Effector CD4-positive, alpha-beta T cell (primary cell): Measurements from ENCODE around the gene CXorf58.

Experiments used
- DNase-seq: peaks from one replicate; pipeline ENCODE4 v3.0.0-alpha.2; 2020

The CXorf58 gene

DNA sequence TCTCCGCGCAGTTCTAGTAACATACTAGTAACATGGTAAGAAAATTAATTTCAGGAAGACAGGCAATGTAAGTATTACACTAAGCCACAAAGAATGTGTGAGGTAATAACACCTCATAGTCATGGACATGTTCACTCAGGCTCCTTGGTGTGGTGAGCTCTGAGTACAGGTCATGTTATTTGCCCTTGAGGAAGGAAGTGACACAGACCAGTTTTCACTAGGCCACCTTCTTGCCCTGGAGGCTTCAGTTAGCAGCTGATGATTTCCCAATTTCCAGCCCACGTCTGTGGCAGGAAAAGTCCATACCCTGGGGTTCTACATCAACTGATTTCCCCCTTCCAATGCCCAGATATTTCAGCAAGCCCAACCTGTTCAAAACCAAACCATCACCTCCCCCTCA is 6.7 kb upstream of the CXorf58 start:
- DNase-seq: no peak

DNA sequence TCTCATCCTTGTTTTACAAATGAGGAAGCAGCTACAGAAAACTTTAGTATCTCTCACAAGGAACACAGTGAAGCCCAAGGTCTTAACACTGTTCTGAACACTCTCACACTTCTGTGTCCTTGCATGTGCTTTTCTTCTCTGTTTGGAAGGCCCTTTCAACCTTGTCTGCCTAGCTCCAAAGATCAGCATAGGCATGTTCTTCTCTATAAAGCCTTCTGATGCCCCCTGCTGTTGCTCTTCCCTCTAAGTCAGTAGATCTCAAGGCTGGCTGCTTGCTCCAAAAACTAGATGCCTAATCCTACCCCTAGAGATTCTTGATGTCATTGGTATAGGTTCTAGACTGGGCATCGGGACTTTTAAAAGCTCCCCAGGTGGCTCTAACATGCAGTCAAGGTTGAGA is 6.0 kb upstream of the CXorf58 start:
- DNase-seq: no peak

DNA sequence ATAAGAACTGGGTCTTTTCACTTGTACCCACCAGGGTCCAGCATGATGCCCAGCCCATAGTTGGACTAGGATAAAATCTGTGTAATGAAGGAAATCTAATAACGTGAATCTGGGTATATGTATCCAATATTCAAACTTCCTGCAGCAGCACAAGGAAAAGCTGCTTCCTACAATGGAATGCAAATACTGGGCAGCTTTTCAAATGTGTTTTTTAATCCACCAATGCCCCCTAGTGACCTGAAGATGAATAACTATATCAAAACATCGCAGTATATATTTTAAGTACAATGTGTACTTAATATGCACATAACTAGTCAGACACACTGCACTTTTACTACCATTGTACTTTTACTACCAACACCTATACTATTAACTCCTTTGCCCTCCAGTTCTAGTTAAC is 5.4 kb upstream of the CXorf58 start:
- no peak for DNase-seq

DNA sequence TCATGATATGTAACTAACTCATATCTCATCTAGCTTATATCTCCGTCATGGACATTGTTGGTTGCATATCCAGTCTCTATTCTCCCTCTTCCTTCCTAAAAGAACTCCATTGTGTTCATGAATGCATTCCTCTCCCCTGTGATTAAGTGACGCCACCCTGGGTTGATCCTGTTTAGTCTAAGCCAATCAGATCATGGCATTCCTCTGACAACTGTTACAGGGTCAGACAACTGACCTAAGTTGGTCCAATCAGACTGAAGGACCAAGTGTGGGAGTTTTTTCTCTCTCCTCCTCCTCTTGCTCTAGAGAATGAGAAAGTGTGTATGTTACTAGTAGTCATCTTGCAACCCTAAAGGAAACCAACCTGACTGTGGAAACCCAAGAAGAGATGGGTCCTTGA is 3.7 kb upstream of the CXorf58 start:
- DNase-seq: no peak

DNA sequence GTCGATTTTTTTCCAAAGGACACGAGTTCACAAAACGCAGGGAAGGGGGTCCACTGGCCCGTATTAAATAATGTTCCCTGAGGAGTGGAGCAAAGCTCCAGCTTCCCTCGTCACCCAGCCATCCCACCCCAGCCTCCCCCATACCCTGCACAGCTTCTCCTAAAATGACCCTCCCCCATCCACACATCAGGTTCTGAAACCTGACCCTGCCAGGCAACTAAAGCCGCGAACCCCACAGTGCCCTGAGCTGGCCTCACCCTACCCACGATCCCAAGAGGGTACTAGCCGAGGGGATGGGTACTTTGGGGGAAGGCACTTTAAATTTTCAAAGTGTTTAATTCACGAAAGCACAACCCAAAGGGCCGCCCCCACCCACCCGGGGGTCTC is 702 bp upstream of the CXorf58 start:
- no peak for DNase-seq

DNA sequence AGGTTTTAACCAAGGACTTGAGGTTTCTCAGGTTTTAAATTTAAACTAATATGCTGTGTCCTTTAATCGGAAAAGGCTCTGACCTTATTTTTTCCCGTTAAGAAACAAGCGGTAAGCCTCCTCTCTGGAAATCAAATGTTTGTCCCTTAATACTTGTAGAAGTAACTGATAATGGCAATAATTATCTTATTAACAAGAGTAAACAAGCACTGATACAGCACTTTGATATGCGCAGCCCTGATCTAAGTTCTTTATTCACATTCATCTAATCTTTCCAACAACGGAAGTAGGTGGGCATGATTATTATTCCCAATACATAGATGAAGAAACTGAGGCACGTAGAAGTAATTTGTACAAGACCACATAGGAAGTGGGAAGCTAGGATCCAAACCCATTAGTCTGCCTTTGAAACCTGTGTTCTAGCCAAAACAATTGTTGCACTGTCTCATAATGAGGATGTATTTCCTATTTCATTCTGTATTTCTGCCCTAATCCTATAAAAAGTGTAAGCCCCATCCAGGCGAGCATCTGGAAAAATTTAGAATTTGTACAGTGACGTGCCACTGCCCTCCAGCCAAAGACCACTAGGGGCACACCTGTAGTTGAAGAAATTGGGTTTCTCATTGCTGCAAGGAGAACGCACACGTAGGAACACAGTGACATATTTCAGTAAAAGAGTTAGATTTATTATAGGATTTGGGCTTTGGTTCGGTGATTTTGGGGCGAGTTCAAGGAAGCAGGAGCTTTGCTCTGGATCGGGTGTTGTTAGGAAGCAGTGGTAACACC is 606 bp downstream of the CXorf58 start:
- no peak for DNase-seq

DNA sequence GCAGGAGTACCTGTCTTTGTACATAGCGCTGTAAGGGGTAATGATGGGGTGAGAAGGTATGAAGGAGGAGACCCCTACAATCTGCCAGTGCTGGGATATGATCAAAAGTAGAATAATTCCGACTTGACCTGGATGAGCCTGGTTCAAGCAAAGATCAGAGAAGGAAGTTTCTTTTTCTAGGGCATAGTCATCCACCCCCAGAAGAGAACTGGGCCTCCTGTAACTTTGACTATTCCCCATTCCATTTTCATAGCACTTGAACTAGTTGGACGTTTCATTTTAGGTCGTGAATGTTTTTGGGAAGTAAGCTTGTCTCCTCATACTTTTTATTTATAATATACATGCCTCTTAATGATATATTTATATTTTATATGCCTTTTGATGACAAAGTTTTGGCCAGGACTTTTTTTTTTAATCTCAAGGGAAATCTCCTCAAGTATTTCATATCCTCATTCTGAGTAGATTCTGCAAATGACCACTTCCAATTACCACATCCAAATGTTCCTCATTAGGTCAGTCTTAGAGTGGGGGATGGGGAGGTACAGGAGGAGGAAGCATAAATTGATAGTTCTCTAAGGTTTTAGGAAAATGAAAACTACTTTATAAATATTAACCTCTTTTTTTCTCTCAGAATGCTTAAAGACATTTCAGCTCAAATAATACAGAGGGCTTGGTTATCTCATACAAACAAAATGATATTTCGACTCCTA is 3.5 kb downstream of the CXorf58 start:
- no peak for DNase-seq

DNA sequence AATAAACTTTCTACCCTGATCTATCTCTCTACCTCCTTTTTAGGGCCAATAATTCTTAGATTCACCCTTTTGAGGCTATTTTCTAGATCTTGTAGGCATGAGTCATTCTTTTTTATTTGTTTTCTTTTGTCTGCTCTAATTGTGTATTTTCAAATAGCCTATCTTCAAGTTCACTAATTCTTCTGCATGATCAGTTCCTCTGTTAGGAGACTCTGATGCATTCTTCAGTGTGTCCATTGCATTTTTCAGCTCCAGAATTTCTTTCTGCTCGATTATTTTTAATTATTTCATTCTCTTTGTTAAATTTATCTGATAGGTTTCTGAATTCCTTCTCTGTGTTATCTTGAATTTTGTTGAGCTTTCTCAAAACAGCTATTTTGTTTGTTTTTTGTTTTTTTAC is 11.3 kb downstream of the CXorf58 start:
- no peak for DNase-seq

DNA sequence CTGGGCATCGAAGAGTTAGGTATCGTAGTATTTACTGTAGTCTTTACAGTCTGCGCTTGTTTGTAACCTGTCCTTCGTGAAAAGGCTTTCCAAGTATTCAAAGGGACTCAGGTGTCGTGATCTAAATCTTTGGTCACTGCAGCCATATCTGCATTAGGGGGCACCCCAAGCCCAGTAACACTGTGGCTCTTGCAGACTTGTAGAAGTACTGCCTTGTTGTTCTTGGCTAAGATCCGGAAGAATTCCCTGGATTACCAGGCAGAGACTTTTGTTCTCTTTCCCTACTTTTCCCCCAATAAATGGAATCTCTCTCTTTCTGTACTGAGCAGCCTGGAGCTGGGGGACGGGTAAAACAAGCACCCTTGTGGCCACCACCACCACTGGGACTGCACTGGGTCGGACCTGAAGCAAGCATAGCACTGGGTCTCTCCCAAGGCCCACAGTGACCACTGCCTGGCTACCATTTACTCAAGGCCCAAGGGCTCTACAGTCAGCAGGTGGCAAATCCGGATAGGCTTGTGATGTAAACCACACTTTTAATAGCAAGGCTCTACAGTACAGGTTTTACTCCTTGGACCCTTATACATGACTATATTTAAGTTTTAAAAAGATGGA is 12.0 kb downstream of the CXorf58 start:
- no peak for DNase-seq

DNA sequence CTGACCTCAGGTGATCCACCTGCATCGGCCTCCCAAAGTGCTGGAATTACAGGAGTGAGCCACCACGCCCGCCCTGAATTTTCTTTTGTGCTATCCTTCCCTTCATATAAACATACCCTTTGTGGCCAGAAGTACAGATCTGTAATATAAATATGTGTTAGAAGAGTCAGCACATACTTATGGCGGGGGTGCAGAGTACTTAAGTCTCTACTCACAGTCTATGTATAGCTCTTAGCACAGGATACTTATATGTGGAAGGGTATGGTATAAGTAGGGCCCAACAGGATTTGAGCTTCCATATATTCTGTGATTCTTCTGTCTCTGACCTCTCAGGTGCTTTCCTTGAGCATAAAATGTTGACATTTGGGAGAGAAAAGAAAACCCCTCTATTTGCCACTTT is 18.2 kb downstream of the CXorf58 start:
- no peak for DNase-seq

DNA sequence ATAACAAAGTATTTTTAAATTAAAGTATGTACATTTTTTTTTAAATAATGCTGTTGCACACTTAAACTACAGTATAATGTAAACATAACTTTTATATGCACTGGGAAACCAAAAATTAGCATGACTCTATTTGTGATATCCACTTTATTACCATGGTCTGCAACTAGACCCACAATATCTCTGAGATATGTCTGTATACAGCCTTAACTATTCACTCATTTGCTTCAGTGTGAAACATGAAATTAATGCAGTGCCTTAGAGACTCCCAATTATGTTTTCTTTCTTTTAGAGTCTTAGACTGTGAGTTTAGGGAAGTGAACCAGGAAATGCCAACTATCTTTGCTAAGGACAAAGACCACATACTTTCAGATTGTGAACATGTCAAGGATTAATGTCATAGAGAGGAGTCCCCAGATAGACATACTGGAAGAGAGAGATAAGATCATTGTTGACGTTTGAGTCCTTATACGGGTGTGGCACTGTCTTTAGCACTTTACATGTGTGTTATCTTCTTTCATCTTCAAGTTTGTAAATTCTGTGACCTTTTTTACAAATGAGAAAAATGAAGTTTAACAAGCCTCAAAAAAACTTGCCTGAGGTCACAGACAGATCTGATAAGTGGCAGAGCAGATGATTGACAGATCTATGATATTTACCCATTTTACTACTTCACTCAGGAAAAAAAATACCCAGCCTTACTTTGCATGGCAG is 23.2 kb downstream of the CXorf58 start:
- no peak for DNase-seq

DNA sequence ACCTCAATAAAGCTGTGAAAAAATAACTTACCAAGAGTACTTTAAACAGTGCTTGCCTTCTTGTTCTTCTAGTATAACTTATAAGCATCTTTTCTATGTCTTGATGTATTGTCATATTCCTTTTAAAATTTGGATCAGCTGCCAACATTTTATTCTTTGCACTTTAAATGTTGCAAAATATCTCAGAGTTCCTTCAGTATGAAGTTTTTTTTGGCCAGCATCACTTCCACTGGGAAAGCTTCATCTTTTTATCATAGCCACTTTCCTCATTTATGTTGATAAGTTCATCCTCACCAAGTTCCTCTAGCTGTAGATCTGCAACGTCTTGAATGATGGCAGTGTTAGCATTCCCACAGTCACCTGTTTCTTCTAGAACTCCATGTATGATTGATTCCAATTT is 24.2 kb downstream of the CXorf58 start:
- DNase-seq: no peak

DNA sequence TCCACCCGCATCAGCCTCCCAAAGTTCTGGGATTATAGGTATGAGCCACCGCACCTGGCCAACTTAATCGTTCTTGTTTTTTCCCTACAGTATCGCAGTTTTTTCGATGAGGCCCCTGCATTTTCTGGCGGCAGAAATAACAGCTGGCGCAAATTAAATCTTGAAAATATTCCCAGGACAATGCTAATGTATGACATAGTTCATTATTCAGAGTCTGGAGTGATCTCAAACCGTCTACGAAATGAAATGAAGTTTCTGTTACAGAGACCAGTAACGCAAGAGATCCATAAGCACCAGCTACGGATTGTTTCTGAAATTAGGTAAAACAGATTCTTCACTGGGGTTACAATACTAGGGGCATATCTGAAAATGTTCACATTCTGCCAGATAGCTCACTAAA is 27.3 kb downstream of the CXorf58 start:
- DNase-seq: no peak

DNA sequence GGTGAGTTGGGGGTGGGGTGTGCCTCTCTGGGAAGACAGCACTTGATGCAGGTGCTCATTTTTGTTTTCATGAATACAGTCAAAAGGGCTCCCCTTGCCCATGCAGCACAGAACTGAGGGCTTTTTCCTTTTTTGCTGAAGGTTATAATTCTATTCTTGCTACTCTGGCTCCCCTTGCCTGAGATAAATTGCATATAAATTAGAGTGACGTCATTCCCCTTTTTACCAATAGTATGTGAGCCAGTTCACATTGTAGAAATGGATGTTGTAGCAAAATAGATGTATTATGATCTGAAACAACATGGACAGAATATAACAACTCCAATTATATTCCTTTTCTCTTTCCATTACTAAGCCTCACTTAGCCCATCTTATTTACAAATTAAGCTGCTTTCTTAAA is 28.4 kb downstream of the CXorf58 start:
- DNase-seq: no peak

DNA sequence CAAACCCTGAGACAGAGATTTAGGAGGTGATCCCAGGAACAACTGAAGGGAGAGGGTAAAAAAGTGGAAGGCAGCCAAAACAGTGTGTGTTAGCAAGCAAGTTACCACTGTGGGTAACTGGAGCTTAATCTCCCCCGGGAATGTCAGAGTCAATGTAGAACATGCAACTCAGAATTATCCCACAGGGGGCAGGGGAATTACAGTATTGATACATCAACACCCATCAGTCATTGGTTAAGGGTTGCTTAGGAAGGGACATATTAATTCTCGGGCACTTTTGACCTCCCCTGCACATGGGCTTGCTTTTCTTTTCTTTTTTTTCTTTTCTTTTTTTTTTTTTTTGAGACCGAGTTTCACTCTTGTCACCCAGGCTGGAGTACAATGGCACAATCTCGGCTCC is 29.3 kb downstream of the CXorf58 start:
- DNase-seq: no peak

DNA sequence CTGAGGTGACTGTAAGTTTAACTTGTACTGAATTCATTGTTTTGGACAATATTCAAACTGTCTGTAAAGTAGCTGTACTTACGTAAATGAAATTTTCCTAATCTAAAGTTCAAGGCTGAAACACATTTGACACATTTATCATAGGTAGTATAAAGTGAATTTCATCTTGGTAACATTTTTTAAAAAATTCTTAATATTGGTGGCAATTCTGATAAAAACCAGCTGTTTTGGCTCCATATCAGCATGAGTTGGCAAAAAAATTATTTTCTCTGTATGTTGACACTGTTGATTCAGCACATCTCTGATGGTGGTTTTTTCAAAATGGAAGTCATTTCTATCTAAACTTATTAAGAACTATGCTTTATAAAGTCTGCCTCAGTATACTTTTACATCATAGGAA is 30.9 kb downstream of the CXorf58 start:
- no peak for DNase-seq

DNA sequence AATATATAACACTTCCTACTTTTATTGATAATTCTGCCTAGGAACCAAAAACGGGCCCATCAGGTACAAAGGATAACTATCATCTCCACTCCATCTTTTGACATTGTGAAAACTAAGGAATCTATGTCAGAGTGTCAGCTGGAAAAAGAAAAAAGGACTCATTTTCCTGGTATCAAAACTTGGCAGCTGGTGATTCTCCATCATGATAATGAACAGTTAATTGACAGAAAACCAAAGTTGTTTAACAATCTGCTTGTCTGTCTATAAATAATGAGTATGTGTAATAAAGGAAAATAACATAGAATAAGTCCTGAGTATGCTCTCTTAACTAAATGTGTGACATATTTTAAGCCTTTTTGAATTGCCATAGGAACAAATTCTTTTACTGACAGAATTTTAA is 31.4 kb downstream of the CXorf58 start:
- DNase-seq: no peak

DNA sequence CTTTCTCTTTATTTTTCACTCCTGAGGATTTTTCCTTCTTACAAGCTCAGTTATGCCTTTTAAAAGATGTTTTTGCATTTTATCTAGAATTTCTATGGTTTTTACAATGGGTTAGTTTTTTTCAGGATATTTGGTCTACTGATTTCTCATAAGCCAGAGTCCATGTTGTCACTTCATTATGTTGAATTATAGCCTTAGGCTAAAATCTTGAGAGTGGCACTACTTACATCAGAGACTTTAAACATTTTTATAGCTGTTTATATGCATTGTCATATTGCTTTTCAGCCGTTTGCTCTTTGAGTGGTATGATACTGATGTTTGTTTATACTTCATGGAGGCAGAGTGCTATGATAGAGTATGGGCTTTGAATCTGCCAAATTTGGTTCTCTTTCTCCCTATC is 36.4 kb downstream of the CXorf58 start:
- no peak for DNase-seq

DNA sequence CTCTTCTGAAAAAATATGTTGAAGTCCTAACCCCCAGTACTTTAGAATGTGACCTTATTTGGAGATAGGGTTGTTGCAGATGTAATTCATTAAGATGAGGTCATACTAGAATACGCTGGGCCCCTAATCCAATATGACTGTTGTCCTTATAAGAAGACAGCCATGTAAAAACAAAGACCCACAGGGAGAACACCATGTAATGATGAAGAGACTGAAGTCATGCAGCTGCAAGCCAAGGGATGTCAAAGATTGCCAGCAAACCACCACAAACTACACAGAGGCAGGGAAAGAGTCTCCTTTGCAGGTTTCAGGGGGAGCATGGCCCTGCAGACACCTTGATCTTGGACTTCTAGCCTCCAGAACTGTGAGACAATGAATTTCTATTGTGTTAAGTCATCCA is 37.4 kb downstream of the CXorf58 start:
- no peak for DNase-seq

DNA sequence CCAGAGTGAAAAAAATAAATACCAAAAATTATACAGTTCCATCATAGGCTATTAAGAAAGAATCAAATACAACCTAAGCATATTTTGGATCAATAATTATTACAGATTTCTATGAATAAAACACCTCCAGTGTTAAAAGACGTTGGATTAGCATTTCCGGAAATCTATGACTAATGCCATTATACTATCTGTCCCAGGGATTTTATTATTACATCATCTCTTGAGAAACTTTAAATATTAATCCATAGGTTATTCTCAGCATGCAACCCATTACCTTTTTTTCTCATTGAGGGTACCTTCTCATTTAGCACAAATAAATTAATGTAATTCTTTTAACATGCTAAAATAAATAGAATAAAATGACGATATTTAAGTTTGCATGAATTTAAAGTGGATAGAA is 44.6 kb downstream of the CXorf58 start:
- DNase-seq: no peak

DNA sequence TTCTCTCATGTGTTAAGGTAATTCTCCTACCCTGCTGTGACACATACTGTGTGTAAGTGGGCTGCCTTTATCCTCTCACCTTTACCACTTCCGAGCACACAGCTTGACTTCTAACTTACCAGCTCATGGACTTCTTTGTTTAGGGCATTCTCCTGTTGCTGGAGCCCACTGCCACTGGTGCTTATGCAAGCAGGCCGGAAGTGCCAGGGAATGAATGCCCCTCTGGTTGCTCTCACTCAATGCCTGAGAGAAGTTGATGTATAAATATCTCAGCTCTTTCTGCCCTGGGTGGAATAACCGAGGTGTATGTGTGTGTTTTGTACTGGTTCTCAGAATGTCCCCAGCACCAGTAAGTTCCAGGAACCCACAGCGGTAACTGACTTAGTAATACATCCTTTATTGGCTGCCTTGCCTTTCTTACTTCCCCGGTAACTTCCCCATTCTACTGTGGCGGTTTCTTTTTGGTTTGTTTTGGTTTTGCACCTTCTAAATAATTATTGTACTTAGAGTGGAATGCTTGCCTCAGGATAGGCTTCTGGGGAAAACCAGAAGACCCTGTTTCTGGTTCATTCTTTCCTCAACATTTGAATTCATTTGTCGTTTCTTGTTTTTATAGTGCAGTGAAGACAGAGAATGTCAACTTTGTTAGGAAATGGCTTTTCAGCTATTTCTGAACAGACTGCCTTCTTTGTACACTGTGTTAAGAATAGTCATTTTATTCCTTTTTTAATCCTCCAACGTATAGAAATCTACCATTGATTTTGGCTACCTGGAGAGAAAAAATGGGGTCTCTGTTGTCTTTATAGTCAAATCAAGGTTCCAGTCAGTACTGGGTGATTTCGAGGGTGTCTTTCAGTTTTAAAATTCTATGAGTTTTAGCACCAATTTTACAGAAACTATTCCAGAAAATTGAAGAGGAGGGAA is 45.4 kb downstream of the CXorf58 start:
- peak; percentile 4 for DNase-seq

DNA sequence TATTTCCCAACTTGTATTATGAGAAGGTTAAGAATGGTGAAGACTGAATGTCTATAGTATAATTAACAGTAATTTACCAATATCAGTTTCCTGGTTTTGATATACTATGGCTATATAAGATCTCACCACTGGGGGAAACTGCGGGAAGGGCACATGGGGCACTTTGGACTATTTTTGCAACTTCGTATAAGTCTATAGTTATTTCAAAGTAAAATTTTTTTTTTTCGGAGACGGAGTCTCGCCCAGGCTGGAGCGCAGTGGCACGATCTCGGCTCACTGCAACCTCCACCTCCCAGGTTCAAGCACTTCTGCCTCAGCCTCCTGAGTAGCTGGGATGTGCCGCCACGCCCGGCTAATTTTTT is 46.1 kb downstream of the CXorf58 start:
- DNase-seq: no peak

DNA sequence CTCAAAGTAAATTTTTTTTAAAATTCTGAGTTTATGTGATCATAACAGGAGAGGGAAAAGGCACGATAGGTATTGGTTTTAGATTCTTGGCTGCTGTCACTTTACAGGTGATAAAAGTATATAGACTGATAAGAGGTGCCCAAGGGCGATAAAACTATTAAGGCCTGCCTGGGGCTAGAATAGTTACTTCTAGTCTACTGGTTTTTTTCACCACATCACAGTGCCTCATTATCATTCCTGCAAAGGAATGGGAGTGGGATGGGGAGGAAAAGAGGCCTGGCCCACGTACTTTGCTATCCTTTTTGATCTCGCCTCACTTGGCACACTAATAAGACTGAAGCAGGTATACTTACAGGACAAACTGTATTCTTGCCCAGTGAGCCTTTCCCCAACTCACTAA is 46.6 kb downstream of the CXorf58 start:
- no peak for DNase-seq
